ENCODE data around the gene MRPL3.

Gene MRPL3

DNA sequence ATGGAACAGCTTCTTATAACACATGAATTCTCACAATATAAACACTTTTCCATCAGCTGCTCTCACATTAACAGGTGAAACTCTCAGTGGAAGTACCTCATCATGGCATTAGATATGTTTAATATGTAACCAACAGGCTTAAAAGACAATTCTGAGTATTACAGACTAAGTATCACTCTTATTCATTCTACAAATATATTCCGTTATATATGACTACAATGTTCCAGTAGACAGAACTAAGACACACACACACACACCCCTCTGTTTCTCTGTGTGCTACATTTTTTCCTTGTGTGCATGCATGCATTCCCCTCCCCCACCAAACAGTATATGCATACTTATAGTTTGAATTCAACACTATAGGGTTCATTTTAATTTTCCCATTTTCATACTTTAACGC is 32.4 kb downstream of the MRPL3 start:
- H3K4me1 ChIP-seq (ENCODE audit: control insufficient read depth, insufficient read depth, low read length): no peaks in the 10 kb centered on the region
- 100% methylated on average over 1 of the region's 2 CpGs for WGBS (ENCODE audit: insufficient coverage, insufficient read length)
- H3K27me3 ChIP-seq (ENCODE audit: control insufficient read depth, insufficient read depth, low read length): no peaks in the 10 kb centered on the region
- no peaks in the 10 kb centered on the region for H3K9me3 ChIP-seq (ENCODE audit: control insufficient read depth, insufficient read depth, low read length)
- H3K27ac ChIP-seq (ENCODE audit: low read length): no peak overlapping the region
- H3K36me3 ChIP-seq (ENCODE audit: control insufficient read depth, insufficient read depth, low read length): no peaks in the 10 kb centered on the region; the same call in 1 of the 2 replicates
- no peak for DNase-seq (ENCODE audit: low read depth, low spot score)
- no peak overlapping the region for H3K4me3 ChIP-seq (ENCODE audit: low read length)

GRCh38 chr3:131458653-131459052 is 44.1 kb downstream of the MRPL3 start:
- H3K36me3 ChIP-seq (ENCODE audit: control insufficient read depth, insufficient read depth, low read length): peaks cover 3% of the 10 kb centered on the region; the same call in 1 of the 2 replicates
- no peak overlapping the region for H3K27ac ChIP-seq (ENCODE audit: low read length)
- no peak overlapping the region for H3K4me3 ChIP-seq (ENCODE audit: low read length)
- no peaks in the 10 kb centered on the region for H3K27me3 ChIP-seq (ENCODE audit: control insufficient read depth, insufficient read depth, low read length)
- H3K9me3 ChIP-seq (ENCODE audit: control insufficient read depth, insufficient read depth, low read length): no peaks in the 10 kb centered on the region
- DNase-seq (ENCODE audit: low read depth, low spot score): no peak
- H3K4me1 ChIP-seq (ENCODE audit: control insufficient read depth, insufficient read depth, low read length): no peaks in the 10 kb centered on the region
- WGBS (ENCODE audit: insufficient coverage, insufficient read length): no CpG with 5 or more reads among the region's 3 CpGs

GRCh38 chr3:131457220-131457619 is 45.6 kb downstream of the MRPL3 start:
- Histone ChIP-seq H3K9me3 (ENCODE audit: control insufficient read depth, insufficient read depth, low read length) (no peaks in the 10 kb centered on the region), H3K27me3 (ENCODE audit: control insufficient read depth, insufficient read depth, low read length) (no peaks in the 10 kb centered on the region), H3K27ac (ENCODE audit: low read length) (no peak overlapping the region), H3K36me3 (ENCODE audit: control insufficient read depth, insufficient read depth, low read length) (no peaks in the 10 kb centered on the region; the same call in 1 of the 2 replicates), H3K4me1 (ENCODE audit: control insufficient read depth, insufficient read depth, low read length) (no peaks in the 10 kb centered on the region), H3K4me3 (ENCODE audit: low read length) (no peak overlapping the region)
- no peak for DNase-seq (ENCODE audit: low read depth, low spot score)
- WGBS (ENCODE audit: insufficient coverage, insufficient read length): no CpG with 5 or more reads among the region's 1 CpG

- no peaks in the 10 kb centered on the region for H3K27me3 ChIP-seq (ENCODE audit: control insufficient read depth, insufficient read depth, low read length)
- no peaks in the 10 kb centered on the region for H3K4me1 ChIP-seq (ENCODE audit: control insufficient read depth, insufficient read depth, low read length)
- H3K4me3 ChIP-seq (ENCODE audit: low read length): no peak overlapping the region
- H3K36me3 ChIP-seq (ENCODE audit: control insufficient read depth, insufficient read depth, low read length): no peaks in the 10 kb centered on the region
- no peak for DNase-seq (ENCODE audit: low read depth, low spot score)
- no peak overlapping the region for H3K27ac ChIP-seq (ENCODE audit: low read length)
- no peaks in the 10 kb centered on the region for H3K9me3 ChIP-seq (ENCODE audit: control insufficient read depth, insufficient read depth, low read length)
Observed at GRCh38 chr3:131454501-131454900, 48.3 kb downstream of the MRPL3 start.

GRCh38 chr3:131453533-131453932 is 49.2 kb downstream of the MRPL3 start:
- Histone ChIP-seq H3K9me3 (ENCODE audit: control insufficient read depth, insufficient read depth, low read length) (no peaks in the 10 kb centered on the region), H3K27ac (ENCODE audit: low read length) (no peak overlapping the region), H3K36me3 (ENCODE audit: control insufficient read depth, insufficient read depth, low read length) (no peaks in the 10 kb centered on the region), H3K4me3 (ENCODE audit: low read length) (no peak overlapping the region), H3K27me3 (ENCODE audit: control insufficient read depth, insufficient read depth, low read length) (no peaks in the 10 kb centered on the region), H3K4me1 (ENCODE audit: control insufficient read depth, insufficient read depth, low read length) (no peaks in the 10 kb centered on the region)
- DNase-seq (ENCODE audit: low read depth, low spot score): no peak
- no CpG with 5 or more reads among the region's 4 CpGs for WGBS (ENCODE audit: insufficient coverage, insufficient read length)

- no CpG with 5 or more reads among the region's 2 CpGs for WGBS (ENCODE audit: insufficient coverage, insufficient read length)
- H3K9me3 ChIP-seq (ENCODE audit: control insufficient read depth, insufficient read depth, low read length): no peaks in the 10 kb centered on the region
- no peak overlapping the region for H3K27ac ChIP-seq (ENCODE audit: low read length)
- no peaks in the 10 kb centered on the region for H3K4me1 ChIP-seq (ENCODE audit: control insufficient read depth, insufficient read depth, low read length)
- no peak overlapping the region for H3K4me3 ChIP-seq (ENCODE audit: low read length)
- no peak for DNase-seq (ENCODE audit: low read depth, low spot score)
- no peaks in the 10 kb centered on the region for H3K27me3 ChIP-seq (ENCODE audit: control insufficient read depth, insufficient read depth, low read length)
- no peaks in the 10 kb centered on the region for H3K36me3 ChIP-seq (ENCODE audit: control insufficient read depth, insufficient read depth, low read length)
Observed at GRCh38 chr3:131447349-131447748, 55.4 kb downstream of the MRPL3 start.

- no CpG with 5 or more reads among the region's 4 CpGs for WGBS (ENCODE audit: insufficient coverage, insufficient read length)
- no peaks in the 10 kb centered on the region for H3K9me3 ChIP-seq (ENCODE audit: control insufficient read depth, insufficient read depth, low read length)
- H3K4me1 ChIP-seq (ENCODE audit: control insufficient read depth, insufficient read depth, low read length): no peaks in the 10 kb centered on the region
- no peaks in the 10 kb centered on the region for H3K27me3 ChIP-seq (ENCODE audit: control insufficient read depth, insufficient read depth, low read length)
- DNase-seq (ENCODE audit: low read depth, low spot score): no peak
- no peaks in the 10 kb centered on the region for H3K36me3 ChIP-seq (ENCODE audit: control insufficient read depth, insufficient read depth, low read length)
- no peak overlapping the region for H3K4me3 ChIP-seq (ENCODE audit: low read length)
- H3K27ac ChIP-seq (ENCODE audit: low read length): no peak overlapping the region
Observed at GRCh38 chr3:131444180-131444579, 58.6 kb downstream of the MRPL3 start.

DNA sequence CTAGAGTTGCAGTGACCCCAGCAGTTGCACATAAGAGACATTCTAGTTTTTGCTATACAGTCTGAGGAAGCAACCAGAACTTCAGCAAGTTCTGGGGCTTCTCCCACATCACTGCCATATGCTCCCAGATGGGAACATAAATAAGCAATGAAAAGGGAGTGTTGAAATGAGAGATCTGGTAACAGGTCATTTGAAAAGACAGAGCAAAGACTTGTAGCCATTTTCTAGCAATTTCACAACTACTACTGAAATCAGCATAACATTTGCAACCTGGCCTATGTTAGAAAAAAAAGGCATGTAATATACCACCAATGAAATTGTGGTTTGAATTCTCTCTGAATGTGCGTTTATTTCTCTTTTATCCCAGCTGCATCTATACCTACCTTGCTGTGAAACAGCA is 63.7 kb downstream of the MRPL3 start:
- Histone ChIP-seq H3K4me3 (ENCODE audit: low read length) (no peak overlapping the region), H3K9me3 (ENCODE audit: control insufficient read depth, insufficient read depth, low read length) (no peaks in the 10 kb centered on the region), H3K27me3 (ENCODE audit: control insufficient read depth, insufficient read depth, low read length) (no peaks in the 10 kb centered on the region), H3K36me3 (ENCODE audit: control insufficient read depth, insufficient read depth, low read length) (no peaks in the 10 kb centered on the region), H3K4me1 (ENCODE audit: control insufficient read depth, insufficient read depth, low read length) (no peaks in the 10 kb centered on the region), H3K27ac (ENCODE audit: low read length) (no peak overlapping the region)
- no peak for DNase-seq (ENCODE audit: low read depth, low spot score)
- no CpG with 5 or more reads among the region's 1 CpG for WGBS (ENCODE audit: insufficient coverage, insufficient read length)

- H3K36me3 ChIP-seq (ENCODE audit: control insufficient read depth, insufficient read depth, low read length): no peaks in the 10 kb centered on the region
- H3K9me3 ChIP-seq (ENCODE audit: control insufficient read depth, insufficient read depth, low read length): no peaks in the 10 kb centered on the region
- DNase-seq (ENCODE audit: low read depth, low spot score): no peak
- WGBS (ENCODE audit: insufficient coverage, insufficient read length): no CpG with 5 or more reads among the region's 1 CpG
- H3K27me3 ChIP-seq (ENCODE audit: control insufficient read depth, insufficient read depth, low read length): no peaks in the 10 kb centered on the region
- H3K4me3 ChIP-seq (ENCODE audit: low read length): no peak overlapping the region
- H3K4me1 ChIP-seq (ENCODE audit: control insufficient read depth, insufficient read depth, low read length): no peaks in the 10 kb centered on the region
- no peak overlapping the region for H3K27ac ChIP-seq (ENCODE audit: low read length)
Observed at GRCh38 chr3:131435000-131435399, 67.8 kb downstream of the MRPL3 start.

DNA sequence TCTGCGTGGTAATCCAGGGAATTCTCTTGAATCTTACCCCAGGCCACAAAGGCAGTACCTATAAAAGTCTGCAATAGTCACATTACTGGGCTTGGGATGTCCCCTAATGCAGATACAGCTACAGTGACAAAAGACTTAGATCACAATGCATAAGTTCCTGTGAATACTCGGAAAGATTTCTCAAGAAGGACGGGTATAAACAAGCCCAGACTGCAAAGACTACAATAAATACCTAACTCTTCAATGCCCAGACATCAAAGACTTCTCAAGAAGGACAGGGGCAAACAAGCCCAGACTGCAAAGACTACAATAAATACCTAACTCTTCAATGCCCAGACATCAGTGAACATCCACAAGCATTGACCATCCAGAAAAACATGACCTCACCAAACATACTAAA is 70.3 kb downstream of the MRPL3 start:
- Histone ChIP-seq H3K36me3 (ENCODE audit: control insufficient read depth, insufficient read depth, low read length) (no peaks in the 10 kb centered on the region), H3K27me3 (ENCODE audit: control insufficient read depth, insufficient read depth, low read length) (no peaks in the 10 kb centered on the region), H3K9me3 (ENCODE audit: control insufficient read depth, insufficient read depth, low read length) (no peaks in the 10 kb centered on the region), H3K4me3 (ENCODE audit: low read length) (no peak overlapping the region), H3K4me1 (ENCODE audit: control insufficient read depth, insufficient read depth, low read length) (no peaks in the 10 kb centered on the region), H3K27ac (ENCODE audit: low read length) (no peak overlapping the region)
- no CpG with 5 or more reads among the region's 3 CpGs for WGBS (ENCODE audit: insufficient coverage, insufficient read length)
- no peak for DNase-seq (ENCODE audit: low read depth, low spot score)

GRCh38 chr3:131431754-131432153 is 71.0 kb downstream of the MRPL3 start:
- Histone ChIP-seq H3K27ac (ENCODE audit: low read length) (no peak overlapping the region), H3K4me3 (ENCODE audit: low read length) (no peak overlapping the region), H3K9me3 (ENCODE audit: control insufficient read depth, insufficient read depth, low read length) (no peaks in the 10 kb centered on the region), H3K27me3 (ENCODE audit: control insufficient read depth, insufficient read depth, low read length) (no peaks in the 10 kb centered on the region), H3K36me3 (ENCODE audit: control insufficient read depth, insufficient read depth, low read length) (no peaks in the 10 kb centered on the region), H3K4me1 (ENCODE audit: control insufficient read depth, insufficient read depth, low read length) (no peaks in the 10 kb centered on the region)
- WGBS (ENCODE audit: insufficient coverage, insufficient read length): no CpG with 5 or more reads among the region's 5 CpGs
- no peak for DNase-seq (ENCODE audit: low read depth, low spot score)

Measured in iPS DF 6.9 (cell line).